Measurements from ENCODE around the gene NCF2. TPM values are rescaled to one million over a fixed set of nuclear protein-coding genes. Genes with fewer than 3 reads are reported as not detected.

NCF2 gene
- total RNA-seq, 3 donors from 2014 or later: 4.6 to 45.0 (median 13.0) TPM

DNA sequence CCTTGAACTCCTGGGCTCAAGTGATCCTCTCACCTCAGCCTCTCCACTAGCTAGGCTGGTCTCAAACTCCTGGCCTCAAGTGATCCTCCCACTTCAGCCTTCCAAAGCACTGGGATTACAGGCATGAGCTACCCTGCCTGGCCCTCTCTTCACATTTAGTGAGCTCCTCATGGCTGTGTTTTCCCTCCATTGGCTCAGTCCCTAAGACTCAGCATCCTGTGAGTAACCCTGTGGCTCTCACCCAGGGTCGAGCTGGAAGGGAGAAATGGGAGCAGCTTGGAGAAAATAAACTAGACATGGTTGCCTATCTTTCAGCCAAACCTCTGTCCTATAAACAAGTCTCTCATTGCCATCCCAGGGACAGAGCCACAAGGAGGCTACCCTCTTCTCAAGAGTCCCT lies 17.5 kb downstream of the NCF2 start:
- no peaks in the 10 kb centered on the region for H3K4me1 ChIP-seq
- no peaks in the 10 kb centered on the region for H3K27me3 ChIP-seq
- no peaks in the 10 kb centered on the region for H3K9me3 ChIP-seq
- H3K36me3 ChIP-seq: no peaks in the 10 kb centered on the region
- no peak overlapping the region for H3K4me3 ChIP-seq
- TF ChIP-seq POLR2A (IDR thresholded peaks at IDR 0.05) (no peak), POLR2AphosphoS5 (IDR thresholded peaks at IDR 0.05) (no peak)
- TF ChIP-seq, protein P1, sequence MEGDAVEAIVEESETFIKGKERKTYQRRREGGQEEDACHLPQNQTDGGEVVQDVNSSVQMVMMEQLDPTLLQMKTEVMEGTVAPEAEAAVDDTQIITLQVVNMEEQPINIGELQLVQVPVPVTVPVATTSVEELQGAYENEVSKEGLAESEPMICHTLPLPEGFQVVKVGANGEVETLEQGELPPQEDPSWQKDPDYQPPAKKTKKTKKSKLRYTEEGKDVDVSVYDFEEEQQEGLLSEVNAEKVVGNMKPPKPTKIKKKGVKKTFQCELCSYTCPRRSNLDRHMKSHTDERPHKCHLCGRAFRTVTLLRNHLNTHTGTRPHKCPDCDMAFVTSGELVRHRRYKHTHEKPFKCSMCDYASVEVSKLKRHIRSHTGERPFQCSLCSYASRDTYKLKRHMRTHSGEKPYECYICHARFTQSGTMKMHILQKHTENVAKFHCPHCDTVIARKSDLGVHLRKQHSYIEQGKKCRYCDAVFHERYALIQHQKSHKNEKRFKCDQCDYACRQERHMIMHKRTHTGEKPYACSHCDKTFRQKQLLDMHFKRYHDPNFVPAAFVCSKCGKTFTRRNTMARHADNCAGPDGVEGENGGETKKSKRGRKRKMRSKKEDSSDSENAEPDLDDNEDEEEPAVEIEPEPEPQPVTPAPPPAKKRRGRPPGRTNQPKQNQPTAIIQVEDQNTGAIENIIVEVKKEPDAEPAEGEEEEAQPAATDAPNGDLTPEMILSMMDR (IDR thresholded peaks at IDR 0.05): no peak
- DNase-seq (ENCODE audit: low spot score in 2 of 2): no peak
- intact Hi-C loops (cut with DNase I; ENCODE audit: low total_unique reads): no loop called here
- H3K27ac ChIP-seq: no peak overlapping the region

DNA sequence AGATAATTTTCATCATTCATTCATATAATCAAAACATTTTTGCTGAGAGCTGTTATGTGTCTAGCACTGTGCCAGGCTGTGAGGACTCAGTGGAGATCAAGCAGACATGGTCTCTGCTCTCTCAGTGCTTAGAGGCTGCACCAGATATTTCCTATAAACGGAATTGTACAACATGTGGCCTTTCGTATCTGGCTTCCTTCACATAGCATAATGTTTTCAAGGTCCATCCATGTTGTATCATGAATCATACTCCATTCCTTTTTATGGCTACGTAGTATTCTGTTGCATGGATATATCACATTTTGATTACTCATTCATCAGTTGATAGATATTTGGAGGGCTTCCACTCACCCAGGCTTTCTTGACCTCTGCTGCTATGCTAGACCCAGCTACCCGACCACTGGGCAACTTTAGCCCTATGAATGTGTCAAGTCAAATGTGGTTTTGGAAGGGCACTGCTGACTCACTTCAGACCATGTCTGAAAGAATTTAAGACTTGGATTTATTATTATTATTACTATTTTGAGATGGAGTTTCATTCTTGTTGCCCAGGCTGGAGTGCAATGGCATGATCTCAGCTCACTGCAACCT lies 18.5 kb downstream of the NCF2 start:
- Histone ChIP-seq H3K36me3 (no peaks in the 10 kb centered on the region), H3K4me1 (no peaks in the 10 kb centered on the region), H3K4me3 (no peak overlapping the region), H3K27me3 (no peaks in the 10 kb centered on the region), H3K27ac (no peak overlapping the region), H3K9me3 (no peaks in the 10 kb centered on the region)
- no peak for DNase-seq (ENCODE audit: low spot score in 2 of 2)
- TF ChIP-seq, protein P1 (IDR thresholded peaks at IDR 0.05): no peak
- TF ChIP-seq POLR2A (IDR thresholded peaks at IDR 0.05) (no peak), POLR2AphosphoS5 (IDR thresholded peaks at IDR 0.05) (no peak)
- intact Hi-C loops (cut with DNase I; ENCODE audit: low total_unique reads): no loop called here

DNA sequence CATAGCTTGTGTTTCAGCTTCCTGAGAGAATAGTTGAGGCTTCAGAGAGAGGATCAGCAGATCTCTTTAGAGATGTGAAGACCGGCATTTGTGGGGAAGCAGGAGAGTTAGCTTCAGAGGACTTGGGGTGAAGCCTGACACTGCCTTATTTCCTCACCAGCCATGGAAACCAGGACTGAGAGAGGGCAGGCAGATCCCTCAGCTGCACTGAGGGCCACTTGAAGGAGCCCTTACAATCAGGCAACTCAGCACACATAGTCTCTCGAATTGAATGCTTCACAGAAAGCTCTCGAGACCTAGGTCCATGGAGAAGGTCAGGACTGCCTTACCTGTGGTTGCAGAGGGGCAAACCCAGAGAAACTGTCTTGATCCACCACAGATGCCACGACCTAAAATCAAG lies 19.8 kb downstream of the NCF2 start:
- intact Hi-C loops (cut with DNase I; ENCODE audit: low total_unique reads): no loop called here
- DNase-seq (ENCODE audit: low spot score in 2 of 2): no peak
- TF ChIP-seq, protein P1 (IDR thresholded peaks at IDR 0.05): no peak
- TF ChIP-seq POLR2A (IDR thresholded peaks at IDR 0.05) (no peak), POLR2AphosphoS5 (IDR thresholded peaks at IDR 0.05) (no peak)
- Histone ChIP-seq H3K9me3 (no peaks in the 10 kb centered on the region), H3K4me1 (no peaks in the 10 kb centered on the region), H3K27me3 (no peaks in the 10 kb centered on the region), H3K4me3 (no peak overlapping the region), H3K36me3 (no peaks in the 10 kb centered on the region), H3K27ac (no peak overlapping the region)

DNA sequence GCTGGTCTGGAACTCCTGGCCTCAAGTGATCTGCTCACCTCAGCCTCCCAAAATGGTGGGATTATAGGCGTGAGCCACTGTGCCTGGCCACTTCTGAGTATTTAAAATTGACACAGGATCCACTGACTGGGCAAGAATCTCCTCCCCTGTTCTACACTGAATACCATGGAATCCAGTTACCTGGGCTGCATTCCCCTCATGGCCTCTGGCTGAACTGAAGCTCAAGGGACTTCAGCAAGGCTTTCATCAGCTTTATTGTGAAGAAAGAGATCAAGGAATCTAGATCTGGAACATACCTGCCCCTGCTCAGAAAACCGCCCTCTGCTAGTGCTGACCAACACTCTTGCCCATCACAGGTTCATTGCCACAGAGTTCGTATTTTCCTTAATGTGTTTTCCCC lies 20.5 kb downstream of the NCF2 start:
- Histone ChIP-seq H3K4me1 (no peaks in the 10 kb centered on the region), H3K36me3 (no peaks in the 10 kb centered on the region), H3K4me3 (no peak overlapping the region), H3K27ac (no peak overlapping the region), H3K9me3 (no peaks in the 10 kb centered on the region), H3K27me3 (no peaks in the 10 kb centered on the region)
- no peak for DNase-seq (ENCODE audit: low spot score in 2 of 2)
- TF ChIP-seq POLR2A (IDR thresholded peaks at IDR 0.05) (no peak), POLR2AphosphoS5 (IDR thresholded peaks at IDR 0.05) (no peak)
- TF ChIP-seq, protein P1 (IDR thresholded peaks at IDR 0.05): no peak
- intact Hi-C loops (cut with DNase I; ENCODE audit: low total_unique reads): no loop called here

DNA sequence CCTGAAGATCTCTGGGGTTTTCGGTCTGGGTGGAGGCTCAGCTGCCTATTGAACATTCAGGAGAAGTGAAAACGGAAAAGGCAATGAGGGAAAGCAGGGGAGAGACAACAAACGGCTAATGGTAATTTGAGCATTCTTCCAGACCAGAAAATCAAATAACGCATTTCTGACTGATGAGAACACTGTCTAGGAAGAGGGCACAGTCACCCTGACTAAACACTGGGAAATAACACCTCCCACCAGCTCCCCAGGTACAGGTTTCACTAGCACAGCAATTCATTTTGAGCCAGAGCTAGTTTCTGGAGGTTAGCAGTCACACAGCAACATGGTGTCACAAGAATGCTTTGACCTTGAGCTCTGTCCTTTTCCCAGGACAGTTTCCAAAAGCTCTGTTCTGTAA lies 21.1 kb downstream of the NCF2 start:
- no peaks in the 10 kb centered on the region for H3K36me3 ChIP-seq
- H3K4me1 ChIP-seq: no peaks in the 10 kb centered on the region
- H3K27ac ChIP-seq: no peak overlapping the region
- H3K27me3 ChIP-seq: no peaks in the 10 kb centered on the region
- intact Hi-C loops (cut with DNase I; ENCODE audit: low total_unique reads): no loop called here
- DNase-seq (ENCODE audit: low spot score in 2 of 2): no peak
- no peaks in the 10 kb centered on the region for H3K9me3 ChIP-seq
- H3K4me3 ChIP-seq: no peak overlapping the region
- TF ChIP-seq POLR2AphosphoS5 (IDR thresholded peaks at IDR 0.05): no peak
- no peak for TF ChIP-seq POLR2A (IDR thresholded peaks at IDR 0.05)
- TF ChIP-seq, protein P1 (IDR thresholded peaks at IDR 0.05): no peak
